Neuronal stem cell (in vitro differentiated cells): Measurements from ENCODE around the gene FOXB1.

Experiments used
- DNase-seq: peaks from one replicate; pipeline ENCODE4 v3.0.0-alpha.2; 2013; ENCODE audit warnings: low spot score
- H2AFZ ChIP-seq: one replicate; pipeline ENCODE4 v1.6.1; 2013; ENCODE audit warnings: mild to moderate bottlenecking, low read length, inconsistent platforms
- H2AK5ac ChIP-seq: 2 replicates; pipeline ENCODE4 v1.6.1; 2013; ENCODE audit warnings: low read depth, mild to moderate bottlenecking, inconsistent platforms, low read length, moderate library complexity, mixed read lengths
- H2BK120ac ChIP-seq: 2 replicates; pipeline ENCODE4 v1.6.1; 2013; ENCODE audit warnings: low read depth, mild to moderate bottlenecking, inconsistent platforms, low read length, moderate library complexity, mixed read lengths
- H2BK12ac ChIP-seq: one replicate; pipeline ENCODE4 v1.6.1; 2013; ENCODE audit warnings: low read length, inconsistent platforms
- H2BK15ac ChIP-seq: 2 replicates; pipeline ENCODE4 v1.6.1; 2013; ENCODE audit warnings: mild to moderate bottlenecking, low read length, inconsistent platforms, mixed read lengths
- H2BK5ac ChIP-seq: one replicate; pipeline ENCODE4 v1.6.1; 2013; ENCODE audit warnings: inconsistent platforms, mild to moderate bottlenecking, low read length, moderate library complexity
- H3K14ac ChIP-seq: one replicate; pipeline ENCODE4 v1.6.1; 2013; ENCODE audit warnings: low read length, inconsistent platforms
- H3K18ac ChIP-seq: 2 replicates; pipeline ENCODE4 v1.6.1; 2013; ENCODE audit warnings: low read length, inconsistent platforms
- H3K23ac ChIP-seq: 2 replicates; pipeline ENCODE4 v1.6.1; 2013; ENCODE audit warnings: low read depth, mild to moderate bottlenecking, mixed read lengths, low read length, inconsistent platforms; ENCODE audit not compliant: poor library complexity
- H3K27ac ChIP-seq: replicated peaks from 3 replicates; pipeline ENCODE4 v1.5.1; 2013; ENCODE audit warnings: low read length, inconsistent platforms
- H3K27me3 ChIP-seq, 3 experiments: 2 replicates each; pipeline ENCODE4 v1.6.1; 2013; ENCODE audit warnings: low read length in 3 of 3, mild to moderate bottlenecking in 2 of 3, inconsistent platforms in 1 of 3, low read depth in 1 of 3, mixed read lengths in 1 of 3, moderate library complexity in 1 of 3; ENCODE audit not compliant: control insufficient read depth in 3 of 3, insufficient read depth in 3 of 3
- H3K36me3 ChIP-seq, 2 donors: replicated peaks in 1 of 2; 2 replicates each; pipeline ENCODE4 v1.6.1; 2013; ENCODE audit warnings: low read length in 2 of 2; ENCODE audit not compliant: control insufficient read depth in 2 of 2, insufficient read depth in 2 of 2
- H3K4ac ChIP-seq: 2 replicates; pipeline ENCODE4 v1.6.1; 2013; ENCODE audit warnings: inconsistent platforms, mild to moderate bottlenecking, low read length, moderate library complexity
- H3K4me1 ChIP-seq, 2 donors: 1 replicate in 1 of 2; 2 replicates in 1 of 2; pipeline ENCODE4 v1.6.1; 2013; ENCODE audit warnings: low read length in 2 of 2, low read depth in 1 of 2; ENCODE audit not compliant: control insufficient read depth in 2 of 2, insufficient read depth in 1 of 2
- H3K4me2 ChIP-seq: one replicate; pipeline ENCODE4 v1.6.1; 2013; ENCODE audit warnings: mild to moderate bottlenecking, low read length, inconsistent platforms; ENCODE audit not compliant: insufficient read depth, poor library complexity, severe bottlenecking
- H3K4me3 ChIP-seq, 2 donors: 2 replicates each; pipeline ENCODE4 v1.5.1; 2013; ENCODE audit warnings: low read length in 2 of 2, mild to moderate bottlenecking in 2 of 2, inconsistent platforms in 1 of 2, moderate library complexity in 1 of 2
- H3K79me1 ChIP-seq: one replicate; pipeline ENCODE4 v1.6.1; 2013; ENCODE audit warnings: low read depth, mild to moderate bottlenecking, inconsistent platforms, low read length, moderate library complexity
- H3K9ac ChIP-seq: one replicate; pipeline ENCODE4 v1.6.1; 2013; ENCODE audit warnings: mild to moderate bottlenecking, low read depth, low read length, inconsistent platforms; ENCODE audit not compliant: poor library complexity
- H3K9me3 ChIP-seq, 2 donors: replicated peaks in 1 of 2; 2 replicates each; pipeline versions ENCODE3 to v1.6.1; 2013; ENCODE audit warnings: low read length in 2 of 2, mild to moderate bottlenecking in 2 of 2, inconsistent platforms in 1 of 2, low read depth in 1 of 2, mixed read lengths in 1 of 2, moderate library complexity in 1 of 2; ENCODE audit not compliant: control insufficient read depth in 2 of 2, insufficient read depth in 1 of 2
- H4K8ac ChIP-seq: one replicate; pipeline ENCODE4 v1.6.1; 2013; ENCODE audit warnings: low read depth, mild to moderate bottlenecking, inconsistent platforms, low read length, moderate library complexity
- H4K91ac ChIP-seq: one replicate; pipeline ENCODE4 v1.6.1; 2013; ENCODE audit warnings: low read length, low read depth, mild to moderate bottlenecking, inconsistent platforms; ENCODE audit not compliant: poor library complexity
- WGBS, 2 donors: extraction: QIAGEN DNeasy Blood & Tissue Kit; methylation state at CpG; one replicate each; pipeline ENCODE4 v1.1.7; 2013; ENCODE audit warnings: missing lambda C conversion rate in 2 of 2, mixed read lengths in 1 of 2; ENCODE audit not compliant: insufficient read length in 2 of 2, insufficient replicate concordance in 1 of 2; ENCODE audit errors: extremely low coverage in 2 of 2; 5-methylcytosine and 5-hydroxymethylcytosine counted together

FOXB1 gene

DNA sequence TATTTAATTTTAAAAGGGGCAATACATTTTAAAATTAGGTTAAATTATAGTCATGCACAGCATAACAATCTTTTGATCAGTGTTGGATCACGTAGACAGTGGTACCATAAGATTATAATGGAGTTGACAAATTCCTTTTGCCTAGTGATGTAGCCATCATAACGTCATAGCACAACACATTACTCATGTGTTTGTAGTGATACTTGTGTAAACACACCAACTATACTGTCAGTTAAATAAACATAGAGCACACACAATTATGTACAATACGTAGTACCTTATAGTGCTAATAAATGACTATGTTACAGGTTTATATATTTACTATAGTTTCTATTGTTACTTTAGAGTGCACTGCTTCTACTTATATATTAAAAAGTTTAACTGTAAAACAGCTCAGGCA is 31.2 kb downstream of the FOXB1 start:
- Histone ChIP-seq H3K4me2 (no peak overlapping the region), H3K4ac (no peak overlapping the region), H4K91ac (no peak overlapping the region), H3K23ac (no peak overlapping the region), H3K4me1 (peaks cover 0 to 7% of the 10 kb centered on the region in 2 donors), H3K27ac (no peak overlapping the region), H3K79me1 (no peaks in the 10 kb centered on the region), H3K9me3 (no peaks in the 10 kb centered on the region), H2BK15ac (no peak overlapping the region), H3K27me3 (no peaks in the 10 kb centered on the region), H2BK5ac (no peak overlapping the region), H3K18ac (no peak overlapping the region), H2AFZ (no peak overlapping the region), H4K8ac (no peak overlapping the region), H3K14ac (no peak overlapping the region), H3K4me3 (no peak overlapping the region), H2BK12ac (no peak overlapping the region), H2BK120ac (no peak overlapping the region), H2AK5ac (no peak overlapping the region), H3K36me3 (no peaks in the 10 kb centered on the region), H3K9ac (no peak overlapping the region)
- no peak for DNase-seq
- no CpG with 5 or more reads among the region's 3 CpGs for WGBS, 2 donors

GRCh38 chr15:60039316-60039715 is 35.2 kb downstream of the FOXB1 start:
- H3K4me3 ChIP-seq, result no peak overlapping the region
- no peaks in the 10 kb centered on the region for H3K79me1 ChIP-seq
- H3K14ac ChIP-seq, result no peak overlapping the region
- no peak for DNase-seq
- H3K23ac ChIP-seq, result no peak overlapping the region
- H2AFZ ChIP-seq, result no peak overlapping the region
- H4K8ac ChIP-seq, result no peak overlapping the region
- no peak overlapping the region for H4K91ac ChIP-seq
- no peak overlapping the region for H3K27ac ChIP-seq
- no peak overlapping the region for H3K4ac ChIP-seq
- no peaks in the 10 kb centered on the region for H3K36me3 ChIP-seq
- no peak overlapping the region for H3K9ac ChIP-seq
- no peak overlapping the region for H2BK120ac ChIP-seq
- peaks cover 0 to 7% of the 10 kb centered on the region in 2 donors for H3K4me1 ChIP-seq
- no CpG with 5 or more reads among the region's 3 CpGs for WGBS, 2 donors
- H3K27me3 ChIP-seq, result no peaks in the 10 kb centered on the region
- H2AK5ac ChIP-seq, result no peak overlapping the region
- no peak overlapping the region for H3K4me2 ChIP-seq
- no peak overlapping the region for H2BK12ac ChIP-seq
- no peak overlapping the region for H3K18ac ChIP-seq
- no peaks in the 10 kb centered on the region for H3K9me3 ChIP-seq
- no peak overlapping the region for H2BK15ac ChIP-seq
- no peak overlapping the region for H2BK5ac ChIP-seq

- no peak overlapping the region for H3K9ac ChIP-seq
These were observed 39.8 kb downstream of the FOXB1 start for GRCh38 chr15:60043744-60044435.

DNA sequence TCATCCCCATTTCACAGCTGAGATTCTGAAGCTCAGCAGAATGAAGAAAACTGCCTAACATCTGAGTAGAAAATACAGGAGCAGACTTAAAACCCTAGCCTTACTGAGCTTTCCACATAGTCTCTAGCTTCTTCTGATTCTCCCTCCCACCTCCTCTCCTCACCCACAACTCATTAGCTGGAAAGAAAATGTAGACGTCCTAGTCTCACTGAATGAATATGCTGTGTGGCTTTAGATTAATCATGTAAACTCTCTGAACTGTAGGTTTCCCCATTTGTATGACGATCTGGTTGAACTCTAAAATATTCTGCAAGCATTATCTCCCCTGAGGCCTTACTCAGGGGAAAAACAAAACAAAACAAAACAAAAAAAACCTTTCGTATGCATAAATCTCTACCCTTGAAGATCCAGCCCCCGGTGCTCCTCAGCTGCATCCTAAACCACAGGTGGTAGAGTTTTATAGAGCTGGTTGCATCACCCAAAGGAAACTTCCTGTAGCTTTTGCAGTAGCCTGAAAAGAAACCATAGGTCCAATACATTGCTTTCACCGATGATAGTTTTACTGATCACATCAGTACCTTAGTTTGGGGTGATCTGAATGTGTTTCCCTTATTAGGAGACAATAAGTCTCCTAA is 40.6 kb downstream of the FOXB1 start:
- Histone ChIP-seq H3K36me3 (no peaks in the 10 kb centered on the region), H3K9ac (no peak overlapping the region), H3K23ac (no peak overlapping the region), H3K4ac (no peak overlapping the region), H3K27ac (no peak overlapping the region), H2BK12ac (no peak overlapping the region), H3K14ac (no peak overlapping the region), H2BK15ac (no peak overlapping the region), H3K27me3 (no peaks in the 10 kb centered on the region), H2AK5ac (no peak overlapping the region), H3K4me3 (no peak overlapping the region), H2BK5ac (no peak overlapping the region), H2AFZ (no peak overlapping the region), H3K79me1 (no peaks in the 10 kb centered on the region), H3K18ac (no peak overlapping the region), H3K4me1 (no peaks in the 10 kb centered on the region), H3K9me3 (peaks cover 0 to 1% of the 10 kb centered on the region in 2 donors), H4K8ac (no peak overlapping the region), H3K4me2 (no peak overlapping the region), H4K91ac (no peak overlapping the region), H2BK120ac (no peak overlapping the region)
- no CpG with 5 or more reads among the region's 5 CpGs for WGBS, 2 donors
- no peak for DNase-seq

More at GRCh38 chr15:60043744-60044435, 39.8 kb downstream of the FOXB1 start:
- Histone ChIP-seq H4K91ac (no peak overlapping the region), H2BK15ac (no peak overlapping the region), H2BK12ac (no peak overlapping the region), H3K36me3 (no peaks in the 10 kb centered on the region), H3K27me3 (no peaks in the 10 kb centered on the region), H3K79me1 (no peaks in the 10 kb centered on the region), H2AFZ (no peak overlapping the region), H2BK5ac (no peak overlapping the region), H3K4me1 (peaks cover 0 to 2% of the 10 kb centered on the region in 2 donors), H3K14ac (no peak overlapping the region), H3K27ac (no peak overlapping the region), H4K8ac (no peak overlapping the region), H3K18ac (no peak overlapping the region), H2AK5ac (no peak overlapping the region), H3K4me2 (no peak overlapping the region), H3K23ac (no peak overlapping the region), H3K4me3 (no peak overlapping the region), H3K4ac (no peak overlapping the region), H2BK120ac (no peak overlapping the region), H3K9me3 (no peaks in the 10 kb centered on the region)
- DNase-seq, result no peak
- no CpG with 5 or more reads among the region's 8 CpGs for WGBS, 2 donors
